Measurements from ENCODE around the gene PSME2.

PSME2 gene, protein sequence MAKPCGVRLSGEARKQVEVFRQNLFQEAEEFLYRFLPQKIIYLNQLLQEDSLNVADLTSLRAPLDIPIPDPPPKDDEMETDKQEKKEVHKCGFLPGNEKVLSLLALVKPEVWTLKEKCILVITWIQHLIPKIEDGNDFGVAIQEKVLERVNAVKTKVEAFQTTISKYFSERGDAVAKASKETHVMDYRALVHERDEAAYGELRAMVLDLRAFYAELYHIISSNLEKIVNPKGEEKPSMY

DNA sequence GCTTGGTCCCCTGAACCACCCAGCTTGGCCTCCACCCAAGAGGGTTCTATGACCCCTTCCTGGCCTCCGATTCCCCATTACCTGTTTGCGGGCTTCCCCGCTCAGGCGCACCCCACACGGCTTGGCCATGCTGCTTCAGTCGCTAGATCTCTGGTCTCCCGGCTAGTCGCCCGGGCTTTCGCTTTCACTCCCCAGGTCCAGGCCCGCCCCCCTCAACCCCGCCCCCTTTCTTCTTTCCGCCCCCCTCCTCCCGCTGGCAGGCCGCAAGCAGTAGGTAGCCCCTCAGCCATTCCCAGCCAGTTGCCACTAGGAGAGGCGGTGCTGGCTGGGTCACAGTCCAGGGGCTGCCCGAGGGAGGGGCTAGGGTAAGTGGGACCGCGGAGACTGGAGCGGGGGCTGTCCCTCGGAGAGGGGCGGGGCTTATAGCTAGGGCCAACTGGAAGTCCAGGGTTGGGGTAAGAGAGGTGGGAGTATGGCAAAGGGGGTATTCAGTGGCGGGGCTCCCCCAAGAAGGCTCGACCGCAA is at the start of gene PSME2:
TSS of gene PSME2 (minus strand) at position 158 of the 525 bp plus-strand sequence. CDS start at position 129, 29 bp downstream.
- peak; percentile 92 for DNase-seq (ENCODE audit: low read depth)
- H3K4me3 ChIP-seq (ENCODE audit: low read depth, low read length), result peak within 1 kb of the TSS; percentile 84
- TF ChIP-seq, protein P1, sequence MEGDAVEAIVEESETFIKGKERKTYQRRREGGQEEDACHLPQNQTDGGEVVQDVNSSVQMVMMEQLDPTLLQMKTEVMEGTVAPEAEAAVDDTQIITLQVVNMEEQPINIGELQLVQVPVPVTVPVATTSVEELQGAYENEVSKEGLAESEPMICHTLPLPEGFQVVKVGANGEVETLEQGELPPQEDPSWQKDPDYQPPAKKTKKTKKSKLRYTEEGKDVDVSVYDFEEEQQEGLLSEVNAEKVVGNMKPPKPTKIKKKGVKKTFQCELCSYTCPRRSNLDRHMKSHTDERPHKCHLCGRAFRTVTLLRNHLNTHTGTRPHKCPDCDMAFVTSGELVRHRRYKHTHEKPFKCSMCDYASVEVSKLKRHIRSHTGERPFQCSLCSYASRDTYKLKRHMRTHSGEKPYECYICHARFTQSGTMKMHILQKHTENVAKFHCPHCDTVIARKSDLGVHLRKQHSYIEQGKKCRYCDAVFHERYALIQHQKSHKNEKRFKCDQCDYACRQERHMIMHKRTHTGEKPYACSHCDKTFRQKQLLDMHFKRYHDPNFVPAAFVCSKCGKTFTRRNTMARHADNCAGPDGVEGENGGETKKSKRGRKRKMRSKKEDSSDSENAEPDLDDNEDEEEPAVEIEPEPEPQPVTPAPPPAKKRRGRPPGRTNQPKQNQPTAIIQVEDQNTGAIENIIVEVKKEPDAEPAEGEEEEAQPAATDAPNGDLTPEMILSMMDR (IDR thresholded peaks at IDR 0.05; ENCODE audit: low read depth, low read length, missing control alignments), result no peak

DNA sequence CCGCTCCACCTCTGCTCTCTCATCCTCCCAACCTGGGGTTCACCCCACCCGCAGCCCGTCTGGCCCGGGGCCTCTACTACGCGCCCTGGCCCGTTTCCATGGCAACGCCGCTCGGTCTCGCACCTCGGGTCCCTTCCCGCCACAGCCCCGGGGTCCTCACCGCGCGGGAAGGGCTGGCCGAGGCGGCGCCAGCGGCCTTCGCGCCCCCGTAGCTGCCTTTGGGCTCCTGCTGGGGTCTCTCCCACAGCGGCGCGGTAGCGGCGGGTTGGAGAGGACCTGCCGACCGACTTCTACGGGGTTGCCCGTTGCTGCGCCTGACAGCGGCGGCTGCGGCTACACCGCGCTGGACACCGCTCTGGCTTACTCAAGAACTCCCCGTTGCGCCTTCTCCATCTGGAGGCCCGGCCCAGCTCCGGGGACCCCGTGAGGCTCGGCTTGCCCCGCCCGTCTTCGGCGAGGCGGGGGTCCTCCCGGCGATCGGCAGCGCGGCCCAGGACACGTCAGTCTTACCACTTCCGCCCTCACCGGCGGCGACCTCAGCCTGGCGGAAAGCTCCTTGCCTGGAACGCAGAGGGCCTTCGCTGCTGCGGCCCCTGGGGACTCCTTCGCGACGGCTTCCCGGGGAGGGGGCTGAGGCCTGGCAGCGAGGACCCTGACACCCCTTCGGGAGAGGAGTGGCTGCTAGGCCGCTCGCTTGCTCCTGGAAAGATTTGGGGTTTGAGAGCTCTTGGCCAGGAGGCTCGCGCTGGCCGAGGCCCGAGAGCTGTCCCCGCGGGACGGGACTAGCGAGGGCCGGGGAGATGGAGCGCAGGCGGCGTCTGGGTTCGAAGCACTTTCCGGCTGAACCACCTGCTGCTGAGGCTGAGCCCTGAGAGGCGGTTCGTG is 49.0 kb upstream of the PSME2 start, which contains the start of gene TM9SF1:
TSS of gene TM9SF1 (minus strand) at position 256 of the 885 bp plus-strand sequence. CDS start 422 bp downstream, outside the sequence.
- TF ChIP-seq, protein P1 (IDR thresholded peaks at IDR 0.05; ENCODE audit: low read depth, low read length, missing control alignments), result no peak
- peak; percentile 72 for DNase-seq (ENCODE audit: low read depth)
- peak within 1 kb of the TSS; percentile 94 for H3K4me3 ChIP-seq (ENCODE audit: low read depth, low read length)

DNA sequence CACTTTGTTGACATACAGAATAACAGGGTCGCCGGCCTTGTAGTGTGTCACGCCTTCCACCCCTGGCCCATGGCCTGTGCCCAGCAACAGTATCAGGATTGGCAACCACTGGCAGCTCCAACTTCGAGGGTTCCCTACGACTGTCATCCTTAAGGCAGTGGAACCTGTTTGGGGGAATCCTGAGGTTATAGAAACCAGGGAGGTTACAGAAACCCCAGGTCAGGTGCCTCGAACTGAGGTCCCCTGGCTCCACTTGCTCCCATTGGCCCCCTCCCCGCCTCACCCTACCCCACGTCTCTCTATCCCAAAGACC is 48.4 kb upstream of the PSME2 start:
- TF ChIP-seq, protein P1 (IDR thresholded peaks at IDR 0.05; ENCODE audit: low read depth, low read length, missing control alignments), result no peak
- DNase-seq (ENCODE audit: low read depth), result no peak
- H3K4me3 ChIP-seq (ENCODE audit: low read depth, low read length), result peak overlapping the region; percentile 94

DNA sequence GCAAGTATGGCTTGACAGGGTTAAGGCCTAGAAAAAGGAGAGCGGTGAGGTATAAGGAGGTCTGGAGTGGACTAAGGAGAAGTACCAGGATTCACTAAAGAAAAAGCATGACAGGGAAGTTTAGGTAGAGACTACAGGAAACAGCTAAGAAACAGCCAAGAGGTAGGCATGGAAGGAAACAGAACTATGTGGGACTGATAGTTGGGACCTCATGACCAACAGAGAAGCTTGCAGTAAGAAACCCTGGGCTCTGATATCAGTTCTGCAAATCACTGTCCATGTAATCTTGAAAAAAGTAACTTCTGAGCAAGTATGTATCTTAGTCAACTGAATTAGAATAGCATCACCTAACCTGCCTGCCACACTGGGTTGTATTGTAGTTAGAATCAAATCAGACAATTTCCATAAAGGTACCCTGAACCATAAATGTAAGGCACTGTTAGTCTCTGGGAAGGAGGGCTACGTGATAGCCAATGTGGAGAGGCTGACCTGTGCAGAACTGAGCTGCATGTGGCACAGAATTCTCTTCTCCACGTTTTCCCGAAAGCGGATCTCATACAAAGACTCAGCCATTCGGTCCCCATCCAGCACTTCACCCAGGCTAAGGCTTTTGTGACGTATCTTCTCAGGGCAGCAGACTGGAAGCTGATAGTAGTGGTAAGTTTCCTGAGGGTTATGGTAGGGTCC is 47.9 kb upstream of the PSME2 start:
- no peak for DNase-seq (ENCODE audit: low read depth)
- TF ChIP-seq, protein P1 (IDR thresholded peaks at IDR 0.05; ENCODE audit: low read depth, low read length, missing control alignments), result no peak
- H3K4me3 ChIP-seq (ENCODE audit: low read depth, low read length), result peak overlapping the region; percentile 94

DNA sequence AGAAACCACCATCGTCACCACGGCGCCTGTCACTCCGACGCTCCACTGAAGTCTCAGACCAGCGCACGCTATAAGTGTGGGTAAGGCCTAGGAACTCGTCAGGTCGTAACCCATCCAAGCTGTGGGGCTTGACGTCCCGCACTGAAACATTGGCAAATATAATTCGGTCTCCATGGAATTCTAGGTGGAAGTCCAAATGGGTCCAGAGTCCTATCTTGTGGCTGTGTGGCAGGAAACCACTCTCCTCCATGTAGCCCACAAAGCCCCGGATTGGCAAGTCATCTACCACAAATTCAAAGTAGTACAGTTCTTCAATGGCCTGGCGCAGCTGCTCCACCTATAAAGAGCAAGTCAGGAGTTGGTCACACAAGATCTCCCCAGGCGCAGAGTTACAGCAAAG is 46.5 kb upstream of the PSME2 start:
- no peak for DNase-seq (ENCODE audit: low read depth)
- H3K4me3 ChIP-seq (ENCODE audit: low read depth, low read length), result no peak overlapping the region
- TF ChIP-seq, protein P1 (IDR thresholded peaks at IDR 0.05; ENCODE audit: low read depth, low read length, missing control alignments), result no peak

DNA sequence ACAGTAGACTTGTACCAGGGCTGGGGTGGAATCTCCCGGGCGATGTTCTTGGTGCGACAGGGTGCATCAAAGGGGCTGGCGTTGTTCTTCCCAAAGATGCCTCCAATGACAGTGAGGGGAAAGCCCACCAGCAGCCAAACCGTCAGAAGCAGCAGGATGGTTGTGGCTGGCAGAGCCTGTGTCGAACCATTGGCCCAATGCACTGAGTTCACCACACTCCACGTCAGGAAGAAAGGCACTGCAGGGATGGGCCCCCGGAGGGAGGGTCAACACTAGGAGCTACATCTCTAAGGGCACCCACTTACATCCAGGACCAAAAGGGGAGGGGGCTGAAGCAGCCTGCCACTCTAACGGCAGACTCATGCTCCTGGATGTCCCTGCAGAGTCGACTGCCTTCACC is 44.0 kb upstream of the PSME2 start:
- TF ChIP-seq, protein P1 (IDR thresholded peaks at IDR 0.05; ENCODE audit: low read depth, low read length, missing control alignments), result no peak
- DNase-seq (ENCODE audit: low read depth), result no peak
- H3K4me3 ChIP-seq (ENCODE audit: low read depth, low read length), result no peak overlapping the region

All from GM12864 (cell line).